K562 (cell line): Measurements from ENCODE around the gene ADK. TPM values are rescaled to one million over a fixed set of nuclear protein-coding genes. Genes with fewer than 3 reads are reported as not detected.
A peak's percentile ranks its signal among the peaks of the same experiment; 100 is the strongest.

Source experiments
- ATAC-seq: fragments of 200-7000 bp; cut with Tn5 transposase; 3 replicates; pipeline ENCODE4 v1.9.1; 2020; ENCODE audit warnings: moderate library complexity
- BruUV-seq: library from RNA; stranded (reverse); fragments of 400-500 nt; replicated peaks from 2 replicates; lab custom pipeline; 2021; lab: Mats Ljungman, UMichigan
- CTCF ChIA-PET: fragments of 300-600 bp; formaldehyde crosslinking; extraction: SDS; loops from one replicate; lab custom pipeline; 2021; ENCODE audit warnings: low intra/inter-chr PET ratio; lab: Yijun Ruan, JAX
- POLR2A ChIA-PET: fragments of 300-600, 350-650 bp; sonication (Branson Sonifier 250); formaldehyde crosslinking; extraction: SDS; loops from one replicate; lab custom pipeline; 2021; ENCODE audit warnings: antibody characterized with exemption, inconsistent platforms; lab: Yijun Ruan, JAX
- DNase-seq, 4 experiments: peaks; one replicate each; pipeline versions ENCODE4 v3.0.0 to v3.0.0-alpha.2; 2011 to 2018; ENCODE audit warnings: low spot score in 3 of 4, mixed read lengths in 3 of 4; ENCODE audit errors: extremely low read depth in 1 of 4
- FAIRE-seq: peaks from 2 replicates; lab custom pipeline; 2011; peaks lifted over from hg19 to GRCh38; lab: Jason Lieb, UNC
- H2AFZ ChIP-seq: 2 replicates; pipeline ENCODE4 v1.6.0; 2011; ENCODE audit warnings: low read depth, low read length, control low read depth, inconsistent platforms
- H3K27ac ChIP-seq: fragments of 200-600 bp; 3 replicates; pipeline ENCODE4 v1.8.0; 2011; ENCODE audit warnings: low read depth, mild to moderate bottlenecking, control low read depth, inconsistent platforms, low read length, moderate library complexity, mixed read lengths; ENCODE audit errors: extremely low read depth
- H3K27me3 ChIP-seq, 2 experiments: fragments of 300-600 bp in 1 of 2; 2 replicates in 1 of 2; 3 replicates in 1 of 2; pipeline versions ENCODE4 v1.6.0 to v1.8.0; 2011; ENCODE audit warnings: inconsistent platforms in 2 of 2, low read length in 2 of 2, mild to moderate bottlenecking in 1 of 2, mixed read lengths in 1 of 2, moderate library complexity in 1 of 2; ENCODE audit not compliant: control insufficient read depth in 2 of 2, insufficient read depth in 2 of 2
- H3K36me3 ChIP-seq: fragments of 300-600 bp; 3 replicates; pipeline ENCODE4 v1.8.0; 2011; ENCODE audit warnings: mild to moderate bottlenecking, low read length, inconsistent platforms; ENCODE audit not compliant: control insufficient read depth, insufficient read depth
- H3K4me1 ChIP-seq, 2 experiments: fragments of 200-600 bp in 1 of 2; replicated peaks in 1 of 2; 2 replicates in 1 of 2; 3 replicates in 1 of 2; pipeline versions ENCODE4 v1.5.1 to v1.8.0; 2011; ENCODE audit warnings: inconsistent platforms in 2 of 2, low read length in 2 of 2, mild to moderate bottlenecking in 1 of 2, mixed read lengths in 1 of 2, moderate library complexity in 1 of 2; ENCODE audit not compliant: control insufficient read depth in 2 of 2, insufficient read depth in 2 of 2
- H3K4me2 ChIP-seq: 2 replicates; pipeline ENCODE4 v1.6.1; 2011; ENCODE audit warnings: low read length, control low read depth, inconsistent platforms, mixed read lengths; ENCODE audit not compliant: insufficient read depth
- H3K4me3 ChIP-seq: fragments of 200-600 bp; sonication (generic), shearing (Covaris generic); 2 replicates; pipeline ENCODE4 v1.5.1; 2016; ENCODE audit warnings: control low read depth, inconsistent platforms
- H3K79me2 ChIP-seq: fragments of 200-600 bp; 3 replicates; pipeline ENCODE4 v1.8.0; 2011; ENCODE audit warnings: low read length, inconsistent platforms; ENCODE audit not compliant: control insufficient read depth, insufficient read depth
- H3K9ac ChIP-seq, 2 experiments: 2 replicates each; pipeline versions ENCODE4 v1.6.0 to v1.6.1; 2011; ENCODE audit warnings: low read depth in 2 of 2, low read length in 2 of 2, control low read depth in 1 of 2, inconsistent platforms in 1 of 2, mild to moderate bottlenecking in 1 of 2, mixed read lengths in 1 of 2; ENCODE audit not compliant: insufficient read depth in 1 of 2
- H3K9me1 ChIP-seq: one replicate; pipeline ENCODE4 v1.6.0; 2011; ENCODE audit warnings: inconsistent platforms, mild to moderate bottlenecking, low read length, moderate library complexity; ENCODE audit not compliant: control insufficient read depth, insufficient read depth
- H3K9me3 ChIP-seq: replicated peaks from 2 replicates; pipeline ENCODE4 v1.5.1; 2011; ENCODE audit warnings: low read depth, low read length, inconsistent platforms; ENCODE audit not compliant: control insufficient read depth, insufficient read depth
- H4K20me1 ChIP-seq: replicated peaks from 2 replicates; pipeline ENCODE4 v1.6.1; 2011; ENCODE audit warnings: low read length, inconsistent platforms, mixed read lengths; ENCODE audit not compliant: control insufficient read depth, insufficient read depth
- ARNT ChIP-seq, 2 experiments: fragments of 450-650 bp; IDR thresholded peaks; 2 replicates each; pipeline ENCODE4 v1.6.1; 2016; ENCODE audit warnings: mild to moderate bottlenecking in 1 of 2
- CSDE1 ChIP-seq, 2 experiments: fragments of 450-650 bp; IDR thresholded peaks; 2 replicates each; pipeline ENCODE4 v1.6.1; 2016; ENCODE audit warnings: mild to moderate bottlenecking in 1 of 2
- ESRRB ChIP-seq: fragments of 250-450 bp; sonication (Bioruptor Pico); IDR thresholded peaks from 2 replicates; pipeline ENCODE4 v1.5.0; 2020; ENCODE audit warnings: mild to moderate bottlenecking, moderate library complexity, borderline replicate concordance
- ETS1 ChIP-seq: conservative IDR thresholded peaks from 2 replicates; pipeline ENCODE4 v1.6.1; 2011; ENCODE audit warnings: low read depth, mild to moderate bottlenecking, low read length; ENCODE audit not compliant: control insufficient read depth
- JUND ChIP-seq, 2 experiments: IDR thresholded peaks; 2 replicates in 1 of 2; 3 replicates in 1 of 2; pipeline ENCODE4 v1.6.1; 2011; ENCODE audit warnings: borderline replicate concordance in 2 of 2, low read depth in 2 of 2, low read length in 2 of 2, improper control_type of control experiment in 1 of 2, missing biosample characterization in 1 of 2, missing genetic modification characterization in 1 of 2, missing genetic modification reagents in 1 of 2
- NR4A1 ChIP-seq, 2 experiments: fragments of 250-450 bp in 1 of 2; fragments of 450-650 bp in 1 of 2; sonication (Bioruptor Pico) in 1 of 2; IDR thresholded peaks; 2 replicates each; pipeline versions ENCODE4 v1.4.0 to v1.6.1; 2016 to 2020; ENCODE audit warnings: mild to moderate bottlenecking in 2 of 2, missing compliant biosample characterization in 1 of 2, missing genetic modification characterization in 1 of 2, moderate library complexity in 1 of 2
- PHB ChIP-seq: fragments of 250-450 bp; sonication (Bioruptor Pico); IDR thresholded peaks from 2 replicates; pipeline ENCODE4 v1.5.0; 2021
- PHB2 ChIP-seq: fragments of 450-650 bp; IDR thresholded peaks from 2 replicates; pipeline ENCODE4 v1.6.1; 2017; ENCODE audit warnings: low read depth
- SRF ChIP-seq, 2 experiments: fragments of 250-450, 450-650 bp in 1 of 2; sonication (Bioruptor Pico) in 1 of 2; sonication (generic) in 1 of 2; formaldehyde crosslinking; IDR thresholded peaks; 2 replicates each; pipeline versions ENCODE4 v1.5.0 to v1.5.1; 2020 to 2022; ENCODE audit warnings: mild to moderate bottlenecking in 1 of 2, missing genetic modification reagents in 1 of 2
- ZNF121 ChIP-seq: sonication (generic); formaldehyde crosslinking; conservative IDR thresholded peaks from 2 replicates; pipeline ENCODE4 v1.8.0; 2022; ENCODE audit warnings: missing genetic modification reagents
- ZNF175 ChIP-seq: fragments of 200-800 bp; sonication (Bioruptor generic); IDR thresholded peaks from 2 replicates; pipeline ENCODE4 v1.6.1; 2016; ENCODE audit warnings: low read depth, mild to moderate bottlenecking, missing genetic modification characterization, missing compliant biosample characterization
- ZNF232 ChIP-seq: sonication (generic); formaldehyde crosslinking; IDR thresholded peaks from 2 replicates; pipeline ENCODE4 v1.8.0; 2022; ENCODE audit warnings: mild to moderate bottlenecking, missing genetic modification reagents
- ZNF311 ChIP-seq: fragments of 250-450 bp; sonication (Bioruptor Pico); IDR thresholded peaks from 2 replicates; pipeline ENCODE4 v1.4.0; 2020; ENCODE audit warnings: mild to moderate bottlenecking, moderate library complexity
- ZNF644 ChIP-seq: fragments of 200-800 bp; sonication (Bioruptor generic); IDR thresholded peaks from 2 replicates; pipeline ENCODE4 v1.6.1; 2016; ENCODE audit warnings: low read depth, missing genetic modification characterization, missing compliant biosample characterization
- ZNF740 ChIP-seq, 3 experiments: fragments of 200-800 bp in 1 of 3; sonication (Bioruptor generic) in 1 of 3; sonication (generic) in 1 of 3; formaldehyde crosslinking in 1 of 3; IDR thresholded peaks; 2 replicates each; pipeline versions ENCODE4 v1.6.1 to v1.8.0; 2016 to 2022; ENCODE audit warnings: mild to moderate bottlenecking in 2 of 3, missing compliant biosample characterization in 2 of 3, missing genetic modification characterization in 2 of 3, missing genetic modification reagents in 1 of 3
- WGBS: fragments of 100-300 bp; shearing (Covaris generic); methylation state at CpG from one replicate; pipeline ENCODE4 v1.1.6; 2016; ENCODE audit warnings: low coverage, mixed read lengths; ENCODE audit not compliant: insufficient coverage; ENCODE audit errors: missing lambda C conversion rate; 5-methylcytosine and 5-hydroxymethylcytosine counted together
- in situ Hi-C: fragments of 300-500 bp; cut with MboI; formaldehyde crosslinking; loops from 4 replicates; pipeline ENCODE4 v1.15.0; 2018; ENCODE audit warnings: inconsistent platforms, mixed read lengths
- intact Hi-C: fragments of 100-400 bp; cut with micrococcal nuclease; formaldehyde crosslinking; loops from 2 replicates; pipeline ENCODE4 v1.14.2; 2022
- polyA plus RNA-seq, 8 experiments: library from polyadenylated mRNA; depleted of rRNA in 4 of 8; stranded (reverse) in 5 of 8; unstranded in 3 of 8; fragments of >200 nt; fragmentation: Nextera tagmentation in 2 of 8; fragmentation: Illumina TruSeq in 1 of 8; extraction: Ambion mirVana in 2 of 8; extraction: Trizol in 1 of 8; gene quantifications; 2 replicates each; pipeline versions ENCODE4 v1.2.1 to v1.2.3, GENCODE V29; 2011 to 2014; ENCODE audit warnings: inconsistent platforms in 1 of 8, missing spikeins in 1 of 8
- total RNA-seq, 7 experiments: library from RNA; depleted of rRNA in 6 of 7; stranded (reverse); fragments of >200 nt in 6 of 7; fragmentation: Illumina TruSeq in 2 of 7; extraction: Trizol in 2 of 7; gene quantifications; 2 replicates each; pipeline versions ENCODE4 v1.2.1 to v1.2.3, GENCODE V29; 2011 to 2021; ENCODE audit warnings: low replicate concordance in 1 of 7

ADK gene
- total and polyA plus RNA-seq, 9 of the 15 experiments (the other 6 are each of a cell fraction or from before 2014, with no cell fraction given) = 54.2 to 97.8 (median 73.6) TPM

- no peak for ATAC-seq
- peak overlapping the region; percentile 98 for H2AFZ ChIP-seq
- whole genome bisulfite sequencing = 20% methylated on average over 10 of the region's 10 CpGs
- peaks cover 13 to 17% of the 10 kb centered on the region in 2 experiments; a peak in 4 of 5 replicates for H3K4me1 ChIP-seq
- no peaks in the 10 kb centered on the region for H4K20me1 ChIP-seq
- H3K4me3 ChIP-seq = peak overlapping the region; percentile 73
- peak overlapping the region; percentile 93 for H3K27ac ChIP-seq
- DNase-seq = no peak
- peak overlapping the region; percentile 95 to 98 for H3K9ac ChIP-seq
- H3K9me3 ChIP-seq = no peaks in the 10 kb centered on the region
- POLR2A ChIA-PET = interaction anchor here (0.6 to 3.4 kb wide), 12 partner anchors 8 to 1547 kb away, joined by 3 to 43 read pairs (median 4); partner anchors contain the start of genes ADK and AP3M1
- peaks cover 44% of the 10 kb centered on the region for H3K79me2 ChIP-seq
- H3K9me1 ChIP-seq = no peaks in the 10 kb centered on the region
- H3K27me3 ChIP-seq = no peaks in the 10 kb centered on the region
- TSS peak; percentile 95 for BruUV-seq
- H3K36me3 ChIP-seq = peaks cover 6% of the 10 kb centered on the region; the same call in 1 of the 3 replicates
- H3K4me2 ChIP-seq = peak overlapping the region; percentile 99
- no peak for FAIRE-seq
- intact Hi-C loops (loop anchor here (2.0 kb wide), 1 partner anchor 25 kb away; the partner anchor contains the start of genes ADK and AP3M1), in situ Hi-C loops (no loop called here)
- CTCF ChIA-PET = no interaction called here
- TF ChIP-seq ZNF121 (CRISPR knock-in tag) (peak; percentile 92), PHB2 (0 out of 2 replicates have a peak, but pooled peaks have one; percentile 21), ESRRB (CRISPR knock-in tag) (no peak), PHB (0 out of 2 replicates have a peak, but pooled peaks have one; percentile 25), ZNF740 (CRISPR knock-in tag; IDR thresholded peaks at IDR 0.05) (no peak), ZNF740 (tag; IDR thresholded peaks at IDR 0.05) (no peak), ARNT (IDR thresholded peaks at IDR 0.05) (peak in 1 of 2 experiments; percentile 36; a peak in 1 of 4 replicates), ZNF232 (CRISPR knock-in tag) (0 out of 2 replicates have a peak, but pooled peaks have one; percentile 5), ZNF311 (CRISPR knock-in tag) (0 out of 2 replicates have a peak, but pooled peaks have one; percentile 84), ETS1 (no peak), ZNF175 (peak; percentile 29; the same call in 1 of the 2 replicates), SRF (CRISPR knock-in tag; IDR thresholded peaks at IDR 0.05) (no peak), NR4A1 (CRISPR knock-in tag; IDR thresholded peaks at IDR 0.05) (no peak), NR4A1 (tag; IDR thresholded peaks at IDR 0.05) (no peak), JUND (IDR thresholded peaks at IDR 0.05; ENCODE audit: borderline replicate concordance, low read depth, low read length) (no peak), JUND (tag; IDR thresholded peaks at IDR 0.05; ENCODE audit: borderline replicate concordance, low read depth, low read length) (no peak), CSDE1 (IDR thresholded peaks at IDR 0.05) (0 out of 4 replicates have a peak, but pooled peaks of 1 of the 2 experiments have one; percentile 17), ZNF644 (tag) (no peak)
Measured at GRCh38 chr10:74175510-74176379, 24.7 kb downstream of the ADK start.
